ENCODE data around the gene FLNA. TPM values are rescaled to one million over a fixed set of nuclear protein-coding genes. Genes with fewer than 3 reads are reported as not detected.

The FLNA gene
- total and polyA plus RNA-seq, 2 of the 13 experiments (the other 11 are each of a cell fraction or from before 2014, with no cell fraction given) = 83.4 to 174 TPM

DNA sequence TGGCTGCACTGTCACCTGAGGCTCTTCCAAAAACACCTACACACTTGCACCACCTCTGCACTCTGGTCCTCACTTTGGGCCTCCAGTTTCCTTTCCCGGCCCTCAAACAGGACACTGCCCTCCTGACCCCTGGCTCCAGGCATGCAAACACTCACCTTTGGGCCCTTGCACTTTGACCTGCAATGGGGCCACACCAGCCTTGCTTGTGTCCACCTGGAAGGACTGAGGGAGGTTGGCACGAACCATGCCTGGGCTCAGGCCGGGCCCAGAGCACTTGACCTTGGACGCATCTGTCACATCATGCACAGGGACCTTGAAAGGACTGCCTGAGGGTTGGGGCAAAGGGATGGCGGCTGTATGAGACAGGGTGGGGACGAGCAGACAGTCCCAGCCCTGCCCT, 15.6 kb downstream of the FLNA start (continued):
- TF ChIP-seq AGO1 (IDR thresholded peaks at IDR 0.05; ENCODE audit: low read depth, low read length, poor library complexity, severe bottlenecking) = no peak
- TF ChIP-seq, protein P1, sequence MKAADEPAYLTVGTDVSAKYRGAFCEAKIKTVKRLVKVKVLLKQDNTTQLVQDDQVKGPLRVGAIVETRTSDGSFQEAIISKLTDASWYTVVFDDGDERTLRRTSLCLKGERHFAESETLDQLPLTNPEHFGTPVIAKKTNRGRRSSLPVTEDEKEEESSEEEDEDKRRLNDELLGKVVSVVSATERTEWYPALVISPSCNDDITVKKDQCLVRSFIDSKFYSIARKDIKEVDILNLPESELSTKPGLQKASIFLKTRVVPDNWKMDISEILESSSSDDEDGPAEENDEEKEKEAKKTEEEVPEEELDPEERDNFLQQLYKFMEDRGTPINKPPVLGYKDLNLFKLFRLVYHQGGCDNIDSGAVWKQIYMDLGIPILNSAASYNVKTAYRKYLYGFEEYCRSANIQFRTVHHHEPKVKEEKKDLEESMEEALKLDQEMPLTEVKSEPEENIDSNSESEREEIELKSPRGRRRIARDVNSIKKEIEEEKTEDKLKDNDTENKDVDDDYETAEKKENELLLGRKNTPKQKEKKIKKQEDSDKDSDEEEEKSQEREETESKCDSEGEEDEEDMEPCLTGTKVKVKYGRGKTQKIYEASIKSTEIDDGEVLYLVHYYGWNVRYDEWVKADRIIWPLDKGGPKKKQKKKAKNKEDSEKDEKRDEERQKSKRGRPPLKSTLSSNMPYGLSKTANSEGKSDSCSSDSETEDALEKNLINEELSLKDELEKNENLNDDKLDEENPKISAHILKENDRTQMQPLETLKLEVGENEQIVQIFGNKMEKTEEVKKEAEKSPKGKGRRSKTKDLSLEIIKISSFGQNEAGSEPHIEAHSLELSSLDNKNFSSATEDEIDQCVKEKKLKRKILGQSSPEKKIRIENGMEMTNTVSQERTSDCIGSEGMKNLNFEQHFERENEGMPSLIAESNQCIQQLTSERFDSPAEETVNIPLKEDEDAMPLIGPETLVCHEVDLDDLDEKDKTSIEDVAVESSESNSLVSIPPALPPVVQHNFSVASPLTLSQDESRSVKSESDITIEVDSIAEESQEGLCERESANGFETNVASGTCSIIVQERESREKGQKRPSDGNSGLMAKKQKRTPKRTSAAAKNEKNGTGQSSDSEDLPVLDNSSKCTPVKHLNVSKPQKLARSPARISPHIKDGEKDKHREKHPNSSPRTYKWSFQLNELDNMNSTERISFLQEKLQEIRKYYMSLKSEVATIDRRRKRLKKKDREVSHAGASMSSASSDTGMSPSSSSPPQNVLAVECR (CRISPR knock-in tag; IDR thresholded peaks at IDR 0.05; ENCODE audit: borderline replicate concordance) = peak; percentile 56; the same call in 1 of the 2 replicates
- TF ChIP-seq, protein P2, sequence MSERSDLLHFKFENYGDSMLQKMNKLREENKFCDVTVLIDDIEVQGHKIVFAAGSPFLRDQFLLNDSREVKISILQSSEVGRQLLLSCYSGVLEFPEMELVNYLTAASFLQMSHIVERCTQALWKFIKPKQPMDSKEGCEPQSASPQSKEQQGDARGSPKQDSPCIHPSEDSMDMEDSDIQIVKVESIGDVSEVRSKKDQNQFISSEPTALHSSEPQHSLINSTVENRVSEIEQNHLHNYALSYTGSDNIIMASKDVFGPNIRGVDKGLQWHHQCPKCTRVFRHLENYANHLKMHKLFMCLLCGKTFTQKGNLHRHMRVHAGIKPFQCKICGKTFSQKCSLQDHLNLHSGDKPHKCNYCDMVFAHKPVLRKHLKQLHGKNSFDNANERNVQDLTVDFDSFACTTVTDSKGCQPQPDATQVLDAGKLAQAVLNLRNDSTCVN (CRISPR knock-in tag; IDR thresholded peaks at IDR 0.05; ENCODE audit: borderline replicate concordance) = no peak
- no peak for TF ChIP-seq KDM5B (CRISPR knock-in tag; IDR thresholded peaks at IDR 0.05; ENCODE audit: borderline replicate concordance)
- peak; percentile 50; the same call in 1 of the 2 replicates for TF ChIP-seq RXRB (CRISPR knock-in tag; IDR thresholded peaks at IDR 0.05; ENCODE audit: borderline replicate concordance)
- 0 out of 2 replicates have a peak, but pooled peaks have one; percentile 30 for TF ChIP-seq ZBTB7A (CRISPR knock-in tag; IDR thresholded peaks at IDR 0.05)
- no peak for TF ChIP-seq ETV5 (CRISPR knock-in tag; IDR thresholded peaks at IDR 0.05; ENCODE audit: borderline replicate concordance)
- TF ChIP-seq, protein P3, sequence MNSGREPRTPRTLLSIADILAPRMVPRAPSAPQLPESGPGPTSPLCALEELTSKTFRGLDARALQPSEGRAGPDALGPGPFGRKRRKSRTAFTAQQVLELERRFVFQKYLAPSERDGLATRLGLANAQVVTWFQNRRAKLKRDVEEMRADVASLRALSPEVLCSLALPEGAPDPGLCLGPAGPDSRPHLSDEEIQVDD (CRISPR knock-in tag; IDR thresholded peaks at IDR 0.05; ENCODE audit: borderline replicate concordance) = no peak
- TF ChIP-seq, protein P4, sequence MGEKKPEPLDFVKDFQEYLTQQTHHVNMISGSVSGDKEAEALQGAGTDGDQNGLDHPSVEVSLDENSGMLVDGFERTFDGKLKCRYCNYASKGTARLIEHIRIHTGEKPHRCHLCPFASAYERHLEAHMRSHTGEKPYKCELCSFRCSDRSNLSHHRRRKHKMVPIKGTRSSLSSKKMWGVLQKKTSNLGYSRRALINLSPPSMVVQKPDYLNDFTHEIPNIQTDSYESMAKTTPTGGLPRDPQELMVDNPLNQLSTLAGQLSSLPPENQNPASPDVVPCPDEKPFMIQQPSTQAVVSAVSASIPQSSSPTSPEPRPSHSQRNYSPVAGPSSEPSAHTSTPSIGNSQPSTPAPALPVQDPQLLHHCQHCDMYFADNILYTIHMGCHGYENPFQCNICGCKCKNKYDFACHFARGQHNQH (CRISPR knock-in tag; IDR thresholded peaks at IDR 0.05) = no peak
- TF ChIP-seq, protein P5, sequence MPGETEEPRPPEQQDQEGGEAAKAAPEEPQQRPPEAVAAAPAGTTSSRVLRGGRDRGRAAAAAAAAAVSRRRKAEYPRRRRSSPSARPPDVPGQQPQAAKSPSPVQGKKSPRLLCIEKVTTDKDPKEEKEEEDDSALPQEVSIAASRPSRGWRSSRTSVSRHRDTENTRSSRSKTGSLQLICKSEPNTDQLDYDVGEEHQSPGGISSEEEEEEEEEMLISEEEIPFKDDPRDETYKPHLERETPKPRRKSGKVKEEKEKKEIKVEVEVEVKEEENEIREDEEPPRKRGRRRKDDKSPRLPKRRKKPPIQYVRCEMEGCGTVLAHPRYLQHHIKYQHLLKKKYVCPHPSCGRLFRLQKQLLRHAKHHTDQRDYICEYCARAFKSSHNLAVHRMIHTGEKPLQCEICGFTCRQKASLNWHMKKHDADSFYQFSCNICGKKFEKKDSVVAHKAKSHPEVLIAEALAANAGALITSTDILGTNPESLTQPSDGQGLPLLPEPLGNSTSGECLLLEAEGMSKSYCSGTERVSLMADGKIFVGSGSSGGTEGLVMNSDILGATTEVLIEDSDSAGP (CRISPR knock-in tag; IDR thresholded peaks at IDR 0.05; ENCODE audit: borderline replicate concordance) = peak; percentile 68; the same call in 1 of the 2 replicates
- no peak for TF ChIP-seq CBX2 (IDR thresholded peaks at IDR 0.05; ENCODE audit: low read depth, low read length)
- no peak for TF ChIP-seq CBX2 (CRISPR knock-in tag; IDR thresholded peaks at IDR 0.05; ENCODE audit: low read depth)
- no peak for TF ChIP-seq ZNF768 (CRISPR knock-in tag; IDR thresholded peaks at IDR 0.05)
- TF ChIP-seq, protein P6, sequence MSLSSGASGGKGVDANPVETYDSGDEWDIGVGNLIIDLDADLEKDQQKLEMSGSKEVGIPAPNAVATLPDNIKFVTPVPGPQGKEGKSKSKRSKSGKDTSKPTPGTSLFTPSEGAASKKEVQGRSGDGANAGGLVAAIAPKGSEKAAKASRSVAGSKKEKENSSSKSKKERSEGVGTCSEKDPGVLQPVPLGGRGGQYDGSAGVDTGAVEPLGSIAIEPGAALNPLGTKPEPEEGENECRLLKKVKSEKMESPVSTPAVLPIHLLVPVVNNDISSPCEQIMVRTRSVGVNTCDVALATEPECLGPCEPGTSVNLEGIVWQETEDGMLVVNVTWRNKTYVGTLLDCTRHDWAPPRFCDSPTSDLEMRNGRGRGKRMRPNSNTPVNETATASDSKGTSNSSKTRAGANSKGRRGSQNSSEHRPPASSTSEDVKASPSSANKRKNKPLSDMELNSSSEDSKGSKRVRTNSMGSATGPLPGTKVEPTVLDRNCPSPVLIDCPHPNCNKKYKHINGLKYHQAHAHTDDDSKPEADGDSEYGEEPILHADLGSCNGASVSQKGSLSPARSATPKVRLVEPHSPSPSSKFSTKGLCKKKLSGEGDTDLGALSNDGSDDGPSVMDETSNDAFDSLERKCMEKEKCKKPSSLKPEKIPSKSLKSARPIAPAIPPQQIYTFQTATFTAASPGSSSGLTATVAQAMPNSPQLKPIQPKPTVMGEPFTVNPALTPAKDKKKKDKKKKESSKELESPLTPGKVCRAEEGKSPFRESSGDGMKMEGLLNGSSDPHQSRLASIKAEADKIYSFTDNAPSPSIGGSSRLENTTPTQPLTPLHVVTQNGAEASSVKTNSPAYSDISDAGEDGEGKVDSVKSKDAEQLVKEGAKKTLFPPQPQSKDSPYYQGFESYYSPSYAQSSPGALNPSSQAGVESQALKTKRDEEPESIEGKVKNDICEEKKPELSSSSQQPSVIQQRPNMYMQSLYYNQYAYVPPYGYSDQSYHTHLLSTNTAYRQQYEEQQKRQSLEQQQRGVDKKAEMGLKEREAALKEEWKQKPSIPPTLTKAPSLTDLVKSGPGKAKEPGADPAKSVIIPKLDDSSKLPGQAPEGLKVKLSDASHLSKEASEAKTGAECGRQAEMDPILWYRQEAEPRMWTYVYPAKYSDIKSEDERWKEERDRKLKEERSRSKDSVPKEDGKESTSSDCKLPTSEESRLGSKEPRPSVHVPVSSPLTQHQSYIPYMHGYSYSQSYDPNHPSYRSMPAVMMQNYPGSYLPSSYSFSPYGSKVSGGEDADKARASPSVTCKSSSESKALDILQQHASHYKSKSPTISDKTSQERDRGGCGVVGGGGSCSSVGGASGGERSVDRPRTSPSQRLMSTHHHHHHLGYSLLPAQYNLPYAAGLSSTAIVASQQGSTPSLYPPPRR (CRISPR knock-in tag; IDR thresholded peaks at IDR 0.05; ENCODE audit: borderline replicate concordance) = peak; percentile 49; the same call in 1 of the 2 replicates
- no peak for TF ChIP-seq ZNF510 (CRISPR knock-in tag; IDR thresholded peaks at IDR 0.05; ENCODE audit: low read depth)

Data from HepG2 (cell line).